A549 (cell line): ENCODE measurements around the gene CCNB1IP1.

Experiments used
- ESRRA ChIP-seq: fragments of 150-350 bp; IDR thresholded peaks from 2 replicates; pipeline ENCODE4 v1.6.1; 2014; ENCODE audit warnings: mild to moderate bottlenecking, low read length, borderline replicate concordance
- GATA3 ChIP-seq: IDR thresholded peaks from 2 replicates; pipeline ENCODE4 v1.6.1; 2012; ENCODE audit warnings: borderline replicate concordance
- JUNB ChIP-seq: fragments of >200 bp; sonication (Bioruptor Twin); formaldehyde crosslinking; IDR thresholded peaks from 2 replicates; pipeline ENCODE4 v1.6.1; 2016
- PHF8 ChIP-seq: fragments of 200-600 bp; sonication (generic); IDR thresholded peaks from 2 replicates; pipeline ENCODE4 v1.6.1; 2016; ENCODE audit warnings: low read depth, mild to moderate bottlenecking, antibody characterized with exemption, moderate library complexity, borderline replicate concordance
- POLR2AphosphoS2 ChIP-seq: conservative IDR thresholded peaks from 2 replicates; pipeline ENCODE4 v1.6.1; 2012; ENCODE audit warnings: low read length, improper control_type of control experiment, inconsistent platforms
- REST ChIP-seq: fragments of 200-600 bp; sonication (generic); IDR thresholded peaks from 2 replicates; pipeline ENCODE4 v1.6.1; 2016; ENCODE audit warnings: antibody characterized with exemption, mild to moderate bottlenecking, moderate library complexity
- SMC3 ChIP-seq: fragments of >200 bp; sonication (Bioruptor Twin); formaldehyde crosslinking; IDR thresholded peaks from 3 replicates; pipeline ENCODE4 v1.6.1; 2018; ENCODE audit warnings: inconsistent platforms
- ZSCAN20 ChIP-seq: fragments of 250-450 bp; sonication (Bioruptor Pico); IDR thresholded peaks from 2 replicates; pipeline ENCODE4 v1.8.0; 2022; ENCODE audit warnings: mild to moderate bottlenecking, moderate library complexity
- TF ChIP-seq, protein P1 (sequence below): fragments of >200 bp; sonication (Bioruptor Twin); formaldehyde crosslinking; IDR thresholded peaks from 3 replicates; pipeline ENCODE4 v1.5.1; 2016

- TF ChIP-seq, protein P1, sequence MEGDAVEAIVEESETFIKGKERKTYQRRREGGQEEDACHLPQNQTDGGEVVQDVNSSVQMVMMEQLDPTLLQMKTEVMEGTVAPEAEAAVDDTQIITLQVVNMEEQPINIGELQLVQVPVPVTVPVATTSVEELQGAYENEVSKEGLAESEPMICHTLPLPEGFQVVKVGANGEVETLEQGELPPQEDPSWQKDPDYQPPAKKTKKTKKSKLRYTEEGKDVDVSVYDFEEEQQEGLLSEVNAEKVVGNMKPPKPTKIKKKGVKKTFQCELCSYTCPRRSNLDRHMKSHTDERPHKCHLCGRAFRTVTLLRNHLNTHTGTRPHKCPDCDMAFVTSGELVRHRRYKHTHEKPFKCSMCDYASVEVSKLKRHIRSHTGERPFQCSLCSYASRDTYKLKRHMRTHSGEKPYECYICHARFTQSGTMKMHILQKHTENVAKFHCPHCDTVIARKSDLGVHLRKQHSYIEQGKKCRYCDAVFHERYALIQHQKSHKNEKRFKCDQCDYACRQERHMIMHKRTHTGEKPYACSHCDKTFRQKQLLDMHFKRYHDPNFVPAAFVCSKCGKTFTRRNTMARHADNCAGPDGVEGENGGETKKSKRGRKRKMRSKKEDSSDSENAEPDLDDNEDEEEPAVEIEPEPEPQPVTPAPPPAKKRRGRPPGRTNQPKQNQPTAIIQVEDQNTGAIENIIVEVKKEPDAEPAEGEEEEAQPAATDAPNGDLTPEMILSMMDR = no peak
- TF ChIP-seq SMC3 = no peak
- no peak for TF ChIP-seq REST
- TF ChIP-seq PHF8 = no peak
- TF ChIP-seq GATA3 = no peak
- no peak for TF ChIP-seq ZSCAN20 (CRISPR knock-in tag)
- TF ChIP-seq ESRRA = no peak
- TF ChIP-seq JUNB = no peak
- no peak for TF ChIP-seq POLR2AphosphoS2
Measured at GRCh38 chr14:20365928-20366327, 32.8 kb upstream of the CCNB1IP1 start.
